Sigmoid colon (tissue), 4 donors: ENCODE measurements around the gene POU6F2.

Source experiments
- CTCF ChIP-seq, 4 experiments: fragments of 450-650 bp in 3 of 4; fragments of 200-600 bp in 1 of 4; IDR thresholded peaks; one replicate each; pipeline ENCODE4 v1.5.1; 2016 to 2019; ENCODE audit warnings: antibody characterized with exemption in 4 of 4, mild to moderate bottlenecking in 3 of 4, moderate library complexity in 2 of 4
- EP300 ChIP-seq, 4 donors: sonication (generic); formaldehyde crosslinking; IDR thresholded peaks; one replicate each; pipeline ENCODE4 v1.6.1; 2017; ENCODE audit warnings: antibody characterized with exemption in 4 of 4
- POLR2A ChIP-seq, 2 donors: fragments of 450-650 bp; IDR thresholded peaks; one replicate each; pipeline ENCODE4 v1.6.1; 2016; ENCODE audit warnings: antibody characterized with exemption in 2 of 2, mild to moderate bottlenecking in 2 of 2, moderate library complexity in 2 of 2
- POLR2AphosphoS5 ChIP-seq, 4 donors: sonication (generic); formaldehyde crosslinking; IDR thresholded peaks; one replicate each; pipeline ENCODE4 v1.6.1; 2017; ENCODE audit warnings: antibody characterized with exemption in 4 of 4

GRCh38 chr7:39043531-39043930, 65.8 kb downstream of the POU6F2 start:
- TF ChIP-seq CTCF (IDR thresholded peaks at IDR 0.05) = no peak
- TF ChIP-seq POLR2A (IDR thresholded peaks at IDR 0.05) = no peak
- no peak for TF ChIP-seq POLR2AphosphoS5 (IDR thresholded peaks at IDR 0.05)
- TF ChIP-seq EP300 (IDR thresholded peaks at IDR 0.05) = no peak
